Measurements from ENCODE around the gene IFT122.

- TF ChIP-seq CTCF (conservative IDR thresholded peaks at IDR 0.05; ENCODE audit: low read length) (no peak), EZH2phosphoT487 (IDR thresholded peaks at IDR 0.05; ENCODE audit: borderline replicate concordance, low read depth, low read length) (no peak)
Observed at GRCh38 chr3:129563332-129563731, 123.3 kb downstream of the IFT122 start.
